HepG2 (cell line): ENCODE measurements around the gene COMMD7. TPM values are rescaled to one million over a fixed set of nuclear protein-coding genes. Genes with fewer than 3 reads are reported as not detected.

ENCODE experiments used
- CREB1 ChIP-seq, 2 experiments: fragments of 450-650 bp in 1 of 2; IDR thresholded peaks; 2 replicates each; pipeline ENCODE4 v1.6.1; 2016 to 2017; ENCODE audit warnings: control low read depth in 1 of 2, mild to moderate bottlenecking in 1 of 2, missing compliant biosample characterization in 1 of 2, missing genetic modification characterization in 1 of 2
- HNF1B ChIP-seq: sonication (generic); formaldehyde crosslinking; IDR thresholded peaks from 2 replicates; pipeline ENCODE4 v1.5.1; 2020; ENCODE audit warnings: mild to moderate bottlenecking, moderate library complexity, missing genetic modification reagents
- ISX ChIP-seq: sonication (generic); formaldehyde crosslinking; conservative IDR thresholded peaks from 2 replicates; pipeline ENCODE4 v1.5.0; 2020; ENCODE audit warnings: missing genetic modification reagents
- POLR2A ChIP-seq, 2 experiments: IDR thresholded peaks; 2 replicates each; pipeline ENCODE4 v1.6.1; 2011; ENCODE audit warnings: low read depth in 2 of 2, low read length in 2 of 2, mild to moderate bottlenecking in 1 of 2, moderate library complexity in 1 of 2; ENCODE audit not compliant: insufficient read depth in 1 of 2
- SAFB2 ChIP-seq: sonication (generic); formaldehyde crosslinking; IDR thresholded peaks from 2 replicates; pipeline ENCODE4 v1.5.1; 2020; ENCODE audit warnings: missing genetic modification reagents, low read depth, mild to moderate bottlenecking, borderline replicate concordance
- SOX6 ChIP-seq, 2 experiments: fragments of 450-650 bp in 1 of 2; sonication (generic) in 1 of 2; formaldehyde crosslinking in 1 of 2; IDR thresholded peaks; 2 replicates each; pipeline versions ENCODE4 v1.4.0 to v1.6.1; 2017 to 2020; ENCODE audit warnings: antibody characterized with exemption in 1 of 2, mild to moderate bottlenecking in 1 of 2, missing genetic modification reagents in 1 of 2
- THYN1 ChIP-seq: sonication (generic); formaldehyde crosslinking; IDR thresholded peaks from 2 replicates; pipeline ENCODE4 v1.8.1; 2023; ENCODE audit warnings: low read depth, mild to moderate bottlenecking, moderate library complexity, missing genetic modification reagents, borderline replicate concordance
- ZBTB10 ChIP-seq: sonication (generic); formaldehyde crosslinking; IDR thresholded peaks from 2 replicates; pipeline ENCODE4 v1.4.0; 2020; ENCODE audit warnings: missing genetic modification reagents, borderline replicate concordance
- ZBTB44 ChIP-seq: sonication (generic); formaldehyde crosslinking; IDR thresholded peaks from 2 replicates; pipeline ENCODE4 v1.4.0; 2020; ENCODE audit warnings: missing genetic modification reagents
- ZBTB49 ChIP-seq: sonication (generic); formaldehyde crosslinking; IDR thresholded peaks from 2 replicates; pipeline ENCODE4 v1.4.0; 2020; ENCODE audit warnings: missing genetic modification reagents, borderline replicate concordance
- ZC3H13 ChIP-seq: sonication (generic); formaldehyde crosslinking; IDR thresholded peaks from 2 replicates; pipeline ENCODE4 v1.8.1; 2023; ENCODE audit warnings: mild to moderate bottlenecking, missing genetic modification reagents, moderate library complexity
- ZNF296 ChIP-seq: sonication (generic); formaldehyde crosslinking; conservative IDR thresholded peaks from 2 replicates; pipeline ENCODE4 v1.5.0; 2020; ENCODE audit warnings: mild to moderate bottlenecking, missing genetic modification reagents
- ZNF431 ChIP-seq: sonication (generic); formaldehyde crosslinking; IDR thresholded peaks from 2 replicates; pipeline ENCODE4 v1.9.0; 2022; ENCODE audit warnings: missing genetic modification reagents, low read depth, mild to moderate bottlenecking, borderline replicate concordance
- ZNF501 ChIP-seq: sonication (generic); formaldehyde crosslinking; IDR thresholded peaks from 2 replicates; pipeline ENCODE4 v1.5.1; 2020; ENCODE audit warnings: mild to moderate bottlenecking, moderate library complexity, missing genetic modification reagents
- ZNF564 ChIP-seq: sonication (generic); formaldehyde crosslinking; IDR thresholded peaks from 2 replicates; pipeline ENCODE4 v1.8.1; 2023; ENCODE audit warnings: mild to moderate bottlenecking, missing genetic modification reagents
- polyA plus RNA-seq, 8 experiments: library from polyadenylated mRNA; depleted of rRNA in 3 of 8; stranded (reverse) in 7 of 8; unstranded in 1 of 8; fragments of >200 nt; fragmentation: Illumina TruSeq in 4 of 8; extraction: Trizol in 4 of 8; gene quantifications; 2 replicates each; pipeline versions ENCODE4 v1.2.1 to v1.2.3, GENCODE V29; 2011 to 2016; ENCODE audit warnings: low read depth in 4 of 8, missing spikeins in 1 of 8, mixed read lengths in 1 of 8; ENCODE audit not compliant: insufficient read depth in 1 of 8
- total RNA-seq, 5 experiments: library from RNA; depleted of rRNA; stranded (reverse); fragments of >200 nt; fragmentation: Illumina TruSeq; extraction: Trizol; gene quantifications; 2 replicates each; pipeline ENCODE4 v1.2.3, GENCODE V29; 2016; ENCODE audit warnings: low read depth in 1 of 5
- TF ChIP-seq, protein P1 (sequence below): sonication (generic); formaldehyde crosslinking; IDR thresholded peaks from 2 replicates; pipeline ENCODE4 v1.8.0; 2022; ENCODE audit warnings: missing genetic modification reagents, mild to moderate bottlenecking, borderline replicate concordance
- TF ChIP-seq, protein P2 (sequence below): sonication (generic); formaldehyde crosslinking; IDR thresholded peaks from 2 replicates; pipeline ENCODE4 v1.4.0; 2020; ENCODE audit warnings: mild to moderate bottlenecking, missing genetic modification reagents

Gene COMMD7
- total and polyA plus RNA-seq, 2 of the 13 experiments (the other 11 are each of a cell fraction or from before 2014, with no cell fraction given) = 42.1 to 53.3 TPM

DNA sequence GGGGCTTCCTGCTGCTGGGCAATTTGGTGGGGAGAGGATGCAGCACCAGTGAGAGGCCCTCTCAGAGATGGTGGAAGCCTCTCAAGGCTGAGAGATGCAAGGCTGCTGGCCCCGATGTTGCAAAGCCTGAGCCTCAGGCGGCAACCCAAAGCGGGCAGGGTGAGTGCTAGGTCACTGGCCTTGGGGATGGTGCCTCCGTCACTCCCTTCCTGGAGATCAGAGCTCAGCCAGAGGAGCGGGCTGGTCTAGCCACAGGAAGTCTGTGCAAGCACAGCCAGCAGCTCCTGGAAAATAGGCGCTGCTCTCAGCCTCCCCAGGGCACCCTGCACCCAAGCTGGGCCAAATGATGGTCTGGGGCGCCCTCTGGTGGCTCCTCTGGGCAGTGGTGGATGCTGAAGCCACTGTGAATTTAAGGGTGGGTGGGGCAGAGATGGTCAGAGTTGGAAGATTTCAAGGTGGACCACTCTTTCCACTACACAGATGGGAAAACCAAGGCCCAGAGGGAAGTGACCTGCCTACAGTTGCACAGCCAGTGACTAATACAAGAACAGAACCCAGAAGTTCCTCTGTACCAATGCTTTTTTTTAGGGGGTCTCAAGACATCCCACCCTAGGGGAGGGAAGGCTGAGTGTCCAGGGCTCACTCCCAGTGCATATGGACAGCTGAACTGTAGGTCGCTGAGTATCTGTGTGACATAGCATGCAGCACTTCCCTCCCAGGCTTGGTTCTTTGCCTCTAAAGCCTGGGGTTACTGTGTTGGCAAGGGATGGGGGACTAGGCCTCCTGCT lies 90.3 kb downstream of the COMMD7 start (continued):
- TF ChIP-seq CREB1 (IDR thresholded peaks at IDR 0.05) = no peak
- no peak for TF ChIP-seq CREB1 (CRISPR knock-in tag; IDR thresholded peaks at IDR 0.05)
- no peak; the same call in 1 of the 2 replicates for TF ChIP-seq ISX (CRISPR knock-in tag)
- no peak for TF ChIP-seq ZBTB44
- TF ChIP-seq SOX6 (IDR thresholded peaks at IDR 0.05) = no peak
- TF ChIP-seq SOX6 (CRISPR knock-in tag; IDR thresholded peaks at IDR 0.05) = peak; percentile 82; the same call in 1 of the 2 replicates
- TF ChIP-seq THYN1 (CRISPR knock-in tag) = no peak
- no peak for TF ChIP-seq ZBTB49 (CRISPR knock-in tag)
- TF ChIP-seq ZNF431 (CRISPR knock-in tag) = peak; percentile 92
- peak; percentile 48; the same call in 1 of the 2 replicates for TF ChIP-seq ZBTB10 (CRISPR knock-in tag)
- TF ChIP-seq, protein P1, sequence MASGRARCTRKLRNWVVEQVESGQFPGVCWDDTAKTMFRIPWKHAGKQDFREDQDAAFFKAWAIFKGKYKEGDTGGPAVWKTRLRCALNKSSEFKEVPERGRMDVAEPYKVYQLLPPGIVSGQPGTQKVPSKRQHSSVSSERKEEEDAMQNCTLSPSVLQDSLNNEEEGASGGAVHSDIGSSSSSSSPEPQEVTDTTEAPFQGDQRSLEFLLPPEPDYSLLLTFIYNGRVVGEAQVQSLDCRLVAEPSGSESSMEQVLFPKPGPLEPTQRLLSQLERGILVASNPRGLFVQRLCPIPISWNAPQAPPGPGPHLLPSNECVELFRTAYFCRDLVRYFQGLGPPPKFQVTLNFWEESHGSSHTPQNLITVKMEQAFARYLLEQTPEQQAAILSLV (CRISPR knock-in tag) = peak; percentile 74
- no peak for TF ChIP-seq POLR2A (IDR thresholded peaks at IDR 0.05; ENCODE audit: insufficient read depth in 1 of 2, low read depth in 2 of 2, low read length in 2 of 2)
- TF ChIP-seq ZC3H13 = no peak
- peak; percentile 87 for TF ChIP-seq ZNF564 (CRISPR knock-in tag)
- peak; percentile 56; the same call in 1 of the 2 replicates for TF ChIP-seq SAFB2 (CRISPR knock-in tag)
- TF ChIP-seq, protein P2, sequence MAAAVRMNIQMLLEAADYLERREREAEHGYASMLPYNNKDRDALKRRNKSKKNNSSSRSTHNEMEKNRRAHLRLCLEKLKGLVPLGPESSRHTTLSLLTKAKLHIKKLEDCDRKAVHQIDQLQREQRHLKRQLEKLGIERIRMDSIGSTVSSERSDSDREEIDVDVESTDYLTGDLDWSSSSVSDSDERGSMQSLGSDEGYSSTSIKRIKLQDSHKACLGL (CRISPR knock-in tag) = 0 out of 2 replicates have a peak, but pooled peaks have one; percentile 30
- no peak; the same call in 1 of the 2 replicates for TF ChIP-seq ZNF296 (CRISPR knock-in tag)
- TF ChIP-seq HNF1B = peak; percentile 88
- peak; percentile 95 for TF ChIP-seq ZNF501 (CRISPR knock-in tag)
